GM12875 (cell line): ENCODE measurements around the gene PKIB.

Experiments
- H3K4me3 ChIP-seq: one replicate; pipeline ENCODE4 v1.5.1; 2011; ENCODE audit warnings: low read depth, low read length, control low read depth
- TF ChIP-seq, protein P1 (sequence below): IDR thresholded peaks from 2 replicates; pipeline ENCODE4 v1.5.1; 2011; ENCODE audit warnings: low read depth, mild to moderate bottlenecking, control low read depth, inconsistent platforms, low read length, moderate library complexity, borderline replicate concordance; ENCODE audit not compliant: insufficient read depth

Gene PKIB

DNA sequence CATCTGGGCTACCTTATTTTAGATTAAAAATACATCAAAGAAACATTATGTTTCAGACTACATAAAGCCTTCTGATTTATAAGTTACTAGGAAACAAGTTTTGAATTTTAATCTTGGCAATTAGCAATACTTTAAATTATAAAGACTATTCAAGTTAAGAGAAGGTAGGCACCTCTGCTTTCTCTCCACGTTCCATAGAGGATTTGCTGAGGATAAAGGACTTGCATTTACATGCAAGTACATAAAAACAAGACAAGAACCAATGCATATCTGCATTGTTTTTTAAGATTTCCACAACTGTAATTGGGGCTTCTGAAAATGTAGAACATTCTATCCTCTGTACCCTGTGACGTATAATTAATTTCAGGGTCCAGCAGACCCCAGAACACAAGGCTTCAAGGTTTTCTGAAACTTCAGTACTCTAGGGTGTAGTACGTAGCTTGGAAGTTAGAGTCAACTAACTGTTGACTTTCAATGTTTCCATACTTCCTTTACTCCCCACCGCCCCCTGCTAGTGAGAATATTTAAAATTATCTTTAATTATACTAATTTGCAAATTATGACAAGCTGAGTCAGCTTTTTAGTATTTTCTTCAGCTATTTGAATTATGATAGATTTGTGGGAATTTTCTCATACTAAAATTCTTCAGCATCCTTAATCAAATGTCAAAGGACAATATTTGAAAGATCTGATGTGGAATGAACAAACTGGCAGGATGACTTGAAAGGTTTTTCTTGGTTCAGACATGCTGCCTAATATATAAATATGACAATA lies 82.8 kb downstream of the PKIB start:
- TF ChIP-seq, protein P1, sequence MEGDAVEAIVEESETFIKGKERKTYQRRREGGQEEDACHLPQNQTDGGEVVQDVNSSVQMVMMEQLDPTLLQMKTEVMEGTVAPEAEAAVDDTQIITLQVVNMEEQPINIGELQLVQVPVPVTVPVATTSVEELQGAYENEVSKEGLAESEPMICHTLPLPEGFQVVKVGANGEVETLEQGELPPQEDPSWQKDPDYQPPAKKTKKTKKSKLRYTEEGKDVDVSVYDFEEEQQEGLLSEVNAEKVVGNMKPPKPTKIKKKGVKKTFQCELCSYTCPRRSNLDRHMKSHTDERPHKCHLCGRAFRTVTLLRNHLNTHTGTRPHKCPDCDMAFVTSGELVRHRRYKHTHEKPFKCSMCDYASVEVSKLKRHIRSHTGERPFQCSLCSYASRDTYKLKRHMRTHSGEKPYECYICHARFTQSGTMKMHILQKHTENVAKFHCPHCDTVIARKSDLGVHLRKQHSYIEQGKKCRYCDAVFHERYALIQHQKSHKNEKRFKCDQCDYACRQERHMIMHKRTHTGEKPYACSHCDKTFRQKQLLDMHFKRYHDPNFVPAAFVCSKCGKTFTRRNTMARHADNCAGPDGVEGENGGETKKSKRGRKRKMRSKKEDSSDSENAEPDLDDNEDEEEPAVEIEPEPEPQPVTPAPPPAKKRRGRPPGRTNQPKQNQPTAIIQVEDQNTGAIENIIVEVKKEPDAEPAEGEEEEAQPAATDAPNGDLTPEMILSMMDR, result no peak
- no peak overlapping the region for H3K4me3 ChIP-seq

DNA sequence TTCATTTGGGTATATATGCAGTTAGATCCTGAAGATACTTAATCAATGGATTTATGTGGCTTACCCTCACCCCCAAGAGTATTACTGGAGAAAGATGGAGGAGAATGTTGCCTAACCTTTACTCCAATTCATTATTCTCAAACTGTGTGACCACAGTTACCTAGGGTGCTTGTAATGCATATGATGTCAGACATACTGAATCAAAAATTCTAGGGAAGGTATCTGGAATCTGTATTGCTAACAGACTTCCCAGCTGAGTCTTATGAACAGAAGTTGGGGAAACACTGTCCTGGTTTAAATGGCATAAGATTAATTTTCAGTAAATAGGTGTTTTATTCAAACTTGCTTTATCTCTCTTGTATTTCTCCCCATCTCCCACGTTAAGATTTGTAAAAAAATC lies 83.9 kb downstream of the PKIB start:
- no peak overlapping the region for H3K4me3 ChIP-seq
- TF ChIP-seq, protein P1, result no peak

DNA sequence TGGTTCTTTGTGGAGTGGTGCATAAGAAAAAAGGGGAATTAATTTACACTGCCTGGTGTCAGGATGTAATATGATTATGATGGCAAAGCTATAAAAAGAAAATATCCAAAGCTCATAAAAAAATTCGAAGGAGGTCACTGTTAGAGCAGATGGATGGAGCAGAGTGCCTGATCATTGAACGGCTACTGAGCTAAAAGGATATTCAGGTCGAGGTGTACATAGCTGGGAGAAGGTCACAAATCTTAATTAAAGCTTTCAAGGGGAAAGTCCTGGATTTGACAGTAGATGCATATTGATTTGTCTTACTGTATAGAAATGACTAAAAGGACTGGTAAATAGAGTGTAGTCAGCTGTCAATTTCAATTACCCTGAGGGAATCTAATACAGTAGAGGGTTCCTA lies 84.4 kb downstream of the PKIB start:
- H3K4me3 ChIP-seq, result no peak overlapping the region
- TF ChIP-seq, protein P1, result no peak

DNA sequence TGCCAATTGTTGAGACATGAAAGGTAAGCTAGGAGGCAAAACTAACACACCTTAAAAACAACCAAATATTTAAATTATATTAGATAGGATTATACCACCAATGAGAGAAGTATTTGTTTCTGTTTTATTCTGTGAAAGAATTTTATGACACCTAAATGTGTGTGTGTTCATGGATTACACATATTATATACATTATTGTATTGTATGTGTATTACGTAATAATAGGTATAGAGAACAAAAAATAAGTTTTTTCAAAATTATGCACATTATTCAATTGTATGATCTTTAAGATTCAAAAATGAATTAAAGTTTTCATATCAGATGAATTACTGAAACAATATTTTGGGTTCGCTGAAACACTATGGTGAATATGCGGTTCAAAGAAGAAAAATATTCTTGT lies 85.0 kb downstream of the PKIB start:
- TF ChIP-seq, protein P1, result no peak
- no peak overlapping the region for H3K4me3 ChIP-seq

DNA sequence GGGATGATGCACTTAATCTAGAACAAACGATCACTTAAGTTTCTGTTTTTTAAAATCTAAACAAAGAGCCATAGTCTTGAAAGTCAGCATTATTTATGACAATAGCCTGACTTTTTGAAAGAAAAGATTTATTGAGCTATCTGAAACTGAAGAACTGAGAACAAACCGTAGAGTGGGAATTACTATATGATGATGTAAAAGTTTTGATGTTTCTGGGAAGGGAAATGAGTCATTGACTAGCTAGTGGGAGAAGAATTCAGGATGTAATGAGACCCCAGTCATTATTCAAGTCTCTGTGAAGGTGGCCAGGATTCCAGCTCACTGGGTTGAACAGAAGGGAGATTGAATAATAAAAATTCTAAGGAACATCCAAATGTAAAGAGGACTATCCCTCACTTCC lies 85.9 kb downstream of the PKIB start:
- TF ChIP-seq, protein P1, result no peak
- H3K4me3 ChIP-seq, result no peak overlapping the region

DNA sequence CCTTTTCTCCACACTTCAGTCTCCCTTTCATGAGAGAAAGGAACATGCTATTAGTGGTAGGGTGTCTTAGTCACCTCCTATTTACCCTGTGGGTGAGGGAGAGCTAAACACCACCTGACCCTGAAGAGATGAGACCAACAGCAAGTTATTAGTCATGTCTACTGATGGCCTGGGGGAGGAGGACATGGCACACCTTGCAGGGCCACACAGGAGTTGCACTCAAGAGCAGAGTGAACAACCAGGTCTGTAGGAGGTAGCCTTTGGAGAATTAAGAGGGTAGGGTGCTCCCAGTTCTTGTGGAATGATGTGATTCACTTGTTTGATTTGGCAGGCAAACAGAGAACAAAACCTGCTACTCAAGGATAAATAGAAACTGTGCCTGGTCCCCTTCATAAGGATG lies 86.6 kb downstream of the PKIB start:
- TF ChIP-seq, protein P1, result no peak
- no peak overlapping the region for H3K4me3 ChIP-seq

DNA sequence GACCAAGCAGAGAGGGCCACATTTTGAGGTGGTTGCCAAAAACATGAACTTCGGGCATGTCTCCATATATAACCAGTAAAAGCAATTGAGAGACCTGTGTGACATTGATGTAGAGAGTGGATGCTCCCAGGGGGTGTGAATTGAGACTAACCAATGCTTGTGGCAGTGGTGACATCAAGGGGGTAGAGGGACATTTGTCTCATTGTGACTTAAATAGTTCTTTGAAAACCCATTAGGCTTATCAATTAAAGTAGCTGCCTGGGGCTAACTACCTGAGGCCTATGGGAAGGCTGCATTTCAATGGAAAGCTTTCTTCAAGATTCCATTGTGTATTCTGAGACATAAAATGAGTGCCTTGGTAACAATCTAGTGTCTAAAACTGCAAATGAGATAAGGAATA lies 87.3 kb downstream of the PKIB start:
- TF ChIP-seq, protein P1, result no peak
- no peak overlapping the region for H3K4me3 ChIP-seq
